Middle frontal gyrus (tissue), 1 donor: Measurements from ENCODE around the gene RND2.

Experiments
- DNase-seq: peaks from one replicate; pipeline ENCODE4 v3.0.0-alpha.2; 2015; ENCODE audit warnings: low spot score; ENCODE audit errors: extremely low spot score

The RND2 gene

DNA sequence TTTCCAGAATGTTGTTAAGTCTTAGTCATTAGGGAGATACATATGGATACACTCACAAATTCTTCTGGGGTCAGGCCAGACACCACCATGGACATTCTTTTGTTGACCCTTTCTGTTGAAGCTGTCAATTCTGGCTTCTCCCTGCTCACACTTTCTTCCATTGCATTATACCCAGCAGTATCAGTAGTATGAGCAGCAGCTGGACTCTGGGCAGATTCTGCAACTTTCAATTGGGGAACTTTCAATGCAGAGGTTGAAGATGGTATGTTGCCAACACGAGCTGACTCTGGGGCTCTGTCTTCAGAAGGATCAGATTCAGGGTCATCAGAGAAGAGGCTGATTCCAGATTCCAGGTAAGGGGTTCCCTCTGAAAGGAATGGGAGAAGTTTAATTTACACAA lies 45.8 kb downstream of the RND2 start:
- DNase-seq: no peak

GRCh38 chr17:43074869-43075268 lies 49.8 kb downstream of the RND2 start:
- DNase-seq: no peak

DNA sequence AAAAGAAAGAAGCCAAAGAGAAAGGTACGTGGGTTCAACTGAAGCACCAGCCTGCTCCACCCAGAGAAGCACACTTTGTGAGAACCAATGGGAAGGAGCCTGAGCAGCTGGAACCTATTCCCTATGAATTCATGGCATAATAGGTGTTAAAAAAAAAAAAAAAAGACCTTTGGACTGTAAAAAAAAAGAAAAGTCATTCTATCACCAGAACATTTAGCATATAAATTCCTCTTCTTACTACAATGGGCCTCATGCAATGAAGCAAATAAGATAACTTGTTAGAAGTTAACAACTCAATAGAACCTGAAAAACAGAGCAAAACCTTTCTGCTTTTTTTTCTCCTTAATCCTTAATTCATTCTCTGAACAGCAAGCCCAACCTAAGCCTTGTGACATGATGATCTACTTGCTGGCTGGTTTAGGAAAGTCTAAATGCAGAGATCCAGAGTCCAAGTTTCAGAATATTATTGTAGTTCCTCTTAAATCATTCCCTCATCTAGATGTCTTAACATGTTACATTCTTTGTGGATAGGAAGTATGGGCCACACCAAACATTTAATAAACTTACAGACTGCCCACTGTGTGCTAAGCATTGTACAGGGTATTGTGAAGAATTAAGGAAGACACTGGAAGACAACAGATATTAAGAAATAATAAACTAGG lies 54.7 kb downstream of the RND2 start:
- DNase-seq: no peak
